GM21367 (cell line): ENCODE measurements around the gene ADAMTS6.

Source experiments
- ATAC-seq: cut with Tn5 transposase; IDR thresholded peaks from one replicate; pipeline ENCODE4 v1.9.1; 2021; ENCODE audit not compliant: unreplicated experiment

ADAMTS6 gene

DNA sequence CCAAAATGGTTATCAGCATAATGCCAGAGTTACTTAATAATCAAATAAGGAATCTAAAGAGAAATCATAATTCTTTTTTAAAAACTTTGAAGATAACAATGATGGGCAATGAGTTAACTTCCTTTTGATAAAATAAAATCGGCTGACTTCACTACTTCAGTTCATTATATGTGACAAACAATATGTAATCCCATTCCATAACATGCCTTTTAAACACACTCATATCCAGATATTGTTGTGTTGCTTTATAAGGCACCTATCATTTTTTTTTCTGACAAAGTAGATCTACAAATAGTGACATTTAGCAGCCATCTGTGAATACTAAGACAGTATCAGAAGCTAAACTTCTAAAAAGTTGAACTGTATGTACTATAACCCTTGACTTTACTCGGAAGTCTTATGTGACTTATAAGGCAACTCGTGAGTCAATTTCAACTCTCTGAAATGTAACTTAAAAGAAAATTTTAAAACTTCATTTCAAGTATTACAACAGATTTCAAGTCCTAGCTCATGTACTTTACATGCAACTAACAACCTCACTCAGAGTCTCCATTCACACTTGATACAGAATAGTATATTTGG is 7.5 kb downstream of the ADAMTS6 start:
- no peak for ATAC-seq

DNA sequence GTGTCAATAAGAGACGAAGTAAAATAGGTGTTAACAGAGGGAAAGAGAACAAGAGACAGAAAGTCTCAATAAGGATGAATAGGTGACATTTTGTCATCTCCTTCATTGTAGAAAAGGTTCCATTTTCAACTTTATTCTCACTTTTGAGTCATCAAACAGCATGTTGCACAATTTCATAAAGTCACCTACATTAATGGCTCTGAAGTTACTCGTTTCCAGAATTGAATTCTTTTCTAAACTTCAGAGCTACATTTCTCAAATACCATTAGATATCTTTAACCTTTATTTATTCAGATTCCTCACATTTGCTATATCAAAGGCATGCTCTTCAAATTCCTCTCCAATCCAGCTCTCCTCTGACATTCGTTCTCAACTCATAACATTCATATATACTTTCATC is 13.1 kb downstream of the ADAMTS6 start:
- ATAC-seq, result no peak

- no peak for ATAC-seq
Measured at GRCh38 chr5:65462139-65462705, 19.5 kb downstream of the ADAMTS6 start.

GRCh38 chr5:65461490-65461889 is 20.2 kb downstream of the ADAMTS6 start:
- ATAC-seq, result no peak

DNA sequence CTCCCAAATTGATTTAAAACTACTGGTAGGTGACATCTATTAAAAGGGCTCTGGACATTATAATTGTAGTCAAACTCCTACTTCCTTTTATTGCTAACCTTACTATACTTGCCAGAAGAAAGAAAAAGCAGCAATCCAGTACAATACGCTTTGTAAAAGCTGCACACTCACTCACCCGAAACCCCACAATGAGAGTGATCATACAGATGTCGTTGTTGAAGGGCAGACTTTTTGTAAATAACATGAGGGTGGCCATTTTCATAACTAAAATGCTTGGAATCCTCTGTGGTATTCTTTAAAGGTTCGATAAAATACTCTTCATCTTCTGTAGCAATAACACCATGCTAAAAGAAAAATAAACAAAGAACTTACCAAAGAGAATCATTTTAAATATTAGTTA is 21.7 kb downstream of the ADAMTS6 start:
- no peak for ATAC-seq

DNA sequence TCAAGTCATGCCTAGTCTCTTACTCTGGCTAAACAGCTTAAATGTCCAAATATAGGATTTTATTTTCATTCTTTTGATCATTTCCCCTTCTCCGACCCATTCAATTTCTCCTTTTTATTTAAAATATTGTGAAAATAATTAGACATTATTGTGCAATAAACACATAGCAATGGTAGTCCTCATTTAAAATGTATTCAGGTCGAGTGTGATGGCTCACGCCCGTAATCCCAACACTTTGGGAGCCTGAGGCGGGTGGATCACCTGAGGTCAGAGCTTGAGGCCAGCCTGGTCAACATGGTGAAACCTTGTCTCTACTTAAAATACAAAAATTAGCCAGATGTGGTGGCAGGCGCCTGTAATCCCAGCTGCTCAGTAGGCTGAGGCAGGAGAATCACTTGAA is 26.7 kb downstream of the ADAMTS6 start:
- no peak for ATAC-seq

- ATAC-seq, result no peak
Measured at GRCh38 chr5:65451436-65451835, 30.3 kb downstream of the ADAMTS6 start.

DNA sequence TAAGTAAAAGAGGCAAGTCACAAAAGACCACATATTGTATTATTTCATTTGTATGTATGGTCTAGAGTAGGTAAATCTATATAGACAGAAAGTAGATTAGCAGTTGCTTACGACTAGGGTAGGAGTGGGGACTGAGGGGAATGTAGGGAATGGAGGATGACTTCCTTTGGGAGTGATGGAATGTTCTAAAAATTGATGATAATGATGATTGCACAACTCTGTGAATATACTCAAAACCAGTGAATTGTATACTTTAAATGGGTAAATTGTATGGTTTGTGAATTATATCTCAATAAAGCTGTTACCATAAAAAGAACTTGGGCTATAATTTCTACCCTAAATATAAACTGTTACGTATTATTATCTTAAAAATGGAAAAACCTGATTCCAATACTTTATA is 35.0 kb downstream of the ADAMTS6 start:
- ATAC-seq, result no peak

DNA sequence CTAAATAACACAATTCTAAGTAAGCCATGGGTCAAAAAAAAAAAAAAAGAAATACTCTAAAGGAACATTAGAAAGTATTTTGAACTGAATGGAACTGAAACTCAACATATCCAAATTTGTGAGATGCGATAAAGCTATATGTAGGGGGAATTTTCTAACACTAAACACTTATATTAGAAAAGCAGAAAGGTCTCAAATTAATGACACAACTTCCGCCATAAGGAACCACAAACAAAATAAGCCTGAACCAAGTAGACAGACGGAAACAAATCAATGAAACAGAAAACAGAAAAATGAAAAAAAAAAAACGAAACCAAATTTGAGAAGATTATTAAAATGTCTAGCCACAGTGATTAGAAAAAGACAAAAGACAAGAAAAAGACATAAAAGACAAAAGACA is 39.9 kb downstream of the ADAMTS6 start:
- ATAC-seq, result no peak

GRCh38 chr5:65440456-65440855 is 41.3 kb downstream of the ADAMTS6 start:
- ATAC-seq, result no peak

GRCh38 chr5:65434122-65434521 is 47.6 kb downstream of the ADAMTS6 start:
- ATAC-seq, result no peak

- no peak for ATAC-seq
Measured at GRCh38 chr5:65426656-65427055, 55.1 kb downstream of the ADAMTS6 start.

DNA sequence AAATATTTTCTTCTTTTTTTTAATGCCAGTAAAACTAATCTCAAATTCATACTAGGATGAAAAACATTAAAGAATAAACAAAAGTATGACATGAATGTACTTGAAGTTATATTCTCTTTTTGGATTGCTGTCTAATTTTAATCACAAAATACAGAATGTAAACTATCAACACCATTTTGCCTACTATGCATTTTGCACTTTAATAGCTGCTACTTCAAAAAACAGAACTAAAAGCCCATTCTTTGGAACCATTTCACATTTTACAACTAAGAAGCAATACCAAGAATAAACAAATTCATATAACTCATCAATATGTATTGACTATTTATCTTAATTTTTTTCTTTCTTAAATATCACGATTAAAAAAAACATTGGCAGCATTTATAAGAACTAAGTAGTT is 58.1 kb downstream of the ADAMTS6 start:
- no peak for ATAC-seq

- ATAC-seq, result no peak
Measured at GRCh38 chr5:65418661-65419060, 63.1 kb downstream of the ADAMTS6 start.

DNA sequence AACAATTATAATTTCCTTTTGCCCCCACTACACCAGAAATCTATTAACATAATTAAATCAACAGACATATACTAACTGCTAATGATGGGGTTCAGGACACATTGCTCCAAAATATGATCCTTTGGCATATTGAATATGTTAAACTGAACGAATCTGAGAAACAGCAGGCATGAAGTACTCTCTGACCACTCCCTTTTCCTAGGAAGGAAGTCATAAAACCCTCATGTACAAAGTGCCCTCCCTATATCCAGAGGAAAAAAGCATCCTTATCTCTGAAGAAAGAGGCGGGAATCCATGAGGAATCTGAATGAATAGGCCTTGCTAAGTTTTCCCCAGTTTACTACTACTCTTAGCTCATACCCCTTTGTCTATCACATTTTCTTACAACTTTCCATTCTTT is 67.9 kb downstream of the ADAMTS6 start:
- no peak for ATAC-seq

DNA sequence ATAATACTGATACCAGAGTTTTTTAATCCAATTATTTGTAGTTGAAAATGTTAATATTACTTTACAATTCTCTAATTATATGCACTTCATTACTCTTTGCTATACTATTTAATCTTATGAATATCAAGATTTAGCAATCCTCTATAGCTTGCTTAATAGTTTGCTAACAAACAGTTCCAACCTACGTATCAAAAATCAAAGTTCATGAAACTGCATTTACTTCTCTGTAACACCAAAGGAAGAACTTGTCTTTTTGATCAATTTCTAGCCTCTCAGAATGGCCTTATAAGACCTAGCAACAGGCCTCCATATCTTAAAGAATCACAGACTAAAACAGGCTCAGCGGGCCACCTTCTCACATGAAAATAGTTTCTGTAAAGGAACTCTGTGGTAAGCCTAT is 68.9 kb downstream of the ADAMTS6 start:
- no peak for ATAC-seq

- ATAC-seq, result no peak
Measured at GRCh38 chr5:65411356-65411755, 70.4 kb downstream of the ADAMTS6 start.

GRCh38 chr5:65395526-65396155 is 86.1 kb downstream of the ADAMTS6 start:
- ATAC-seq, result no peak

DNA sequence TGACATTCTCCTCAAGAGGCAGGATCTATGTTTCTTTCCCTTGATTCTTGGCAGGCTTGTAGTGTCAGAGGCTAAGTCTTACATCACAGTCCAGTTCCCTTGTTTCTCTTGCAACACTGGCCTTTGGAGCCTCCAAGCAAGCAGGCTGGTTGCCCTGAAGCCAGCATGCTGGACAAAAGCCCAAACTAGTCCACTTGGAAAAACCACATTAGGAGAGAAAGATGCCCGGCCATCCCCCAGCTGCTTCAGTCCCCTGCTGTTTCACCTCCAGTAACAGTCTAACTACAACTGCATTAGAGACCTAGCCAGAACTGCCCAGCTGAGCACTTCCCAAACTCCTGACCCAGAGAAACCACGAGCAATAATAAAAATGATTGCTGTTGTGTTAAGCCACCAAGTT is 87.6 kb downstream of the ADAMTS6 start:
- no peak for ATAC-seq

DNA sequence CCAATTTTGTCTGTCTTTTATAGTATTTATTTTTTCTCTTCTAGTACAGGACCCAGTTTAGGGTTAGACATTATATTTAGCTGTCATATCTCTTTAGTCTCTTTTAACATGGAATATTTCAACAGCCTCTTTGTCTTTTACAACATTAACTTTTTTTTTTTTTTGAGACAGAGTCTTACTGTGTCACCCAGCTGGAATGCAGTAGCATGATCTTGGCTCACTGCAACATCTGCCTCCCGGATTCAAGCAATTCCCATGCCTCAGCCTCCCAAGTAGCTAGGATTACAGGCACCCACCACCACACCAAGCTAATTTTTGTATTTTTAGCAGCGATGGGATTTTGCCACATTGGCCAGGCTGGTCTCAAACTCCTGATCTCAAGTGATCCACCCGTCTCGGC is 90.1 kb downstream of the ADAMTS6 start:
- no peak for ATAC-seq

GRCh38 chr5:65390208-65390607 is 91.5 kb downstream of the ADAMTS6 start:
- no peak for ATAC-seq

GRCh38 chr5:65383859-65384258 is 97.9 kb downstream of the ADAMTS6 start:
- ATAC-seq, result no peak

DNA sequence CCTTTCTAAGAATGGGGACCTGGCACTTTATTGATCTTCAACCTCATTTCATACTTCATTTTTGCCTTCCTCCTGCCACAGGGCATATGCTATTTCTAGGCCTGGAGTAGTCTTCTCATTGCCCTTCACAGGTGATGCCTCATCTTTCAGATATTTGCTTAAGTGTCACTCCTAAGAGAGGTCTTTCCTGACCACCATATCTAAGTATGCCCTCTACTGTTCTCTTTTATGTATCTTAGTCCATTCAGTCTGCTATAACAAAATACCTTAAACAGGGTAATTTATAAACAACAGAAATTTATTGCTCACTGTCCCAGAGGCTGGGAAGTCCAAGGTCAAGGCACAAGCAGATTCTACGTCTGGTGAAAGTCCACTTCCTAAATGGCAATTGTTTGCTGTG is 99.1 kb downstream of the ADAMTS6 start:
- ATAC-seq, result no peak
